ENCODE data around the gene POLR2I. TPM values are rescaled to one million over a fixed set of nuclear protein-coding genes. Genes with fewer than 3 reads are reported as not detected.

POLR2I gene
- total RNA-seq, 2 experiments from 2014 or later, result 46.1 to 49.8 TPM

DNA sequence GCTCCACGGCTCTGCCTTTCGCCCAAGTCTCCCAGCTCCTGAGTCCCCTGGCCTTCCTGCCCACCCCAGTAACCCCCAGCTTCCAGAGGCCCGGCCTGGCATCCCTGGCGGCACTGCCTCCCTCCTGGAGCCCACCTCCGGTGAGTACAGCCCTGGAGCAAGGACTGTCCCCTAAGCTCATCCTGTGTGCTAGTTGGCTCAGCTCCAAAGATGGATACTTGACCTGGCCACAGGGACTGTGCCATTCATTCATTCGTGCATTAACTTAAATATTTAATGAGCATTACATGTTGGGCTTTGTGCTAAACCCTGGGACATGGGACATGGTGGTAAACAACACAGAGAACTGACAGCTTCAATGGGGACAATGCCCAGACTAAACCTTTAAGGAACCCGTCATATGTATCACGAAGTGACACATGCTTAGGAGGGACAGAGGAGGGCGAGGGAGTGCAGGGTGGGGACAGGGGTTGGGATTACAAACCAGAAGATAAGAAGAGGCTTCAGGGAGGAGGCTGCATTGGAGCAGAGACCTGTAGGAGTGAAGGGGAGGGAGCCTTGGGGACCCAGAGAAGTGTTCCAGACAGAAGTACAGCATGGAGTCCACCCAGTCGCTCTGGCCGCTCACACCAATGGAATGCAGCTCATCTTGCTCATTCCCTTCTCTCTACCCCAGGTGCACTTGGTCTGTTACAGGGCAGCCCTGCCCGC, 10.7 kb downstream of the POLR2I start:
- no peak overlapping the region for H3K4me3 Mint-ChIP-seq
- no peaks in the 10 kb centered on the region for H3K27me3 Mint-ChIP-seq
- H3K9me3 Mint-ChIP-seq, result no peaks in the 10 kb centered on the region
- peaks cover 10% of the 10 kb centered on the region for H3K36me3 Mint-ChIP-seq
- no peak overlapping the region for H3K27ac Mint-ChIP-seq
- no peaks in the 10 kb centered on the region for H3K4me1 Mint-ChIP-seq
- no peak for ATAC-seq (ENCODE audit: low read depth)
- POLR2A ChIA-PET, result interaction anchor here (0.9 kb wide), 1 partner anchor 50 kb away, joined by 3 read pairs; the partner anchor contains the start of gene THAP8
- DNase-seq, result no peak

DNA sequence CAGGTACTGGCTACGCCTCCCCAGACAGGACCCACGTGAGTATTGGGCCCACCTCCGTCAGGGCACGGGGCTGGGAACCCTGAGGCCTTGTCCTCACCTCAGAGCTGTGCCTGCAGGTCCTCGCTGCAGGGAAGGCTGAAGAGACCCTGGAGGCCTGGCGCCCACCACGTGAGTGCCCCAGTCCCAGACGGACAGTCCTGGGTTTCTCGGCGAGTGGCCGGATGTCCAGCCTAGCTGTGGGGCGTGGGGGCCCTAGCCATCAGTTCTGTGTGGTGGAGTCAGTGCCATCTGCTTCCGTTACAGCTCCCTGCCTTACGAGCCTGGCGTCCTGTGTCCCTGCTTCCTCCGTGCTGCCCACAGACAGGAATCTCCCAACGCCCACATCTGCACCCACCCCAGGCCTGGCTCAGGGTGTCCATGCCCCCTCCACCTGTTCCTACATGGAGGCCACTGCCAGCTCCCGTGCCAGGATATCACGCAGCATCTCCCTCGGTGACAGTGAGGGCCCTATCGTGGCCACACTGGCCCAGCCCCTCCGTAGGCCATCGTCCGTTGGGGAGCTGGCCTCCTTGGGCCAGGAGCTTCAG, 11.5 kb downstream of the POLR2I start:
- POLR2A ChIA-PET, result no interaction called here
- DNase-seq, result no peak
- no peak overlapping the region for H3K4me3 Mint-ChIP-seq

GRCh38 chr19:36101550-36102327, 12.9 kb downstream of the POLR2I start:
- no peak overlapping the region for H3K4me3 Mint-ChIP-seq
- no peaks in the 10 kb centered on the region for H3K4me1 Mint-ChIP-seq
- H3K36me3 Mint-ChIP-seq, result peaks cover 15% of the 10 kb centered on the region
- no peaks in the 10 kb centered on the region for H3K9me3 Mint-ChIP-seq
- no peaks in the 10 kb centered on the region for H3K27me3 Mint-ChIP-seq
- no peak overlapping the region for H3K27ac Mint-ChIP-seq
- ATAC-seq (ENCODE audit: low read depth) (no peak), DNase-seq (no peak)
- POLR2A ChIA-PET, result interaction anchor here (1.2 kb wide), 1 partner anchor 8 kb away, joined by 3 read pairs; no protein-coding TSS in a partner anchor

More for the DNA sequence above, 11.5 kb downstream of the POLR2I start:
- ATAC-seq (ENCODE audit: low read depth), result no peak
- no peaks in the 10 kb centered on the region for H3K4me1 Mint-ChIP-seq
- H3K36me3 Mint-ChIP-seq, result peaks cover 11% of the 10 kb centered on the region
- no peak overlapping the region for H3K27ac Mint-ChIP-seq
- H3K9me3 Mint-ChIP-seq, result no peaks in the 10 kb centered on the region
- H3K27me3 Mint-ChIP-seq, result no peaks in the 10 kb centered on the region

- Mint-ChIP-seq H3K9me3 (no peaks in the 10 kb centered on the region), H3K4me1 (no peaks in the 10 kb centered on the region), H3K27me3 (no peaks in the 10 kb centered on the region), H3K27ac (no peak overlapping the region), H3K4me3 (no peak overlapping the region), H3K36me3 (peaks cover 11% of the 10 kb centered on the region)
- no peak for DNase-seq
- POLR2A ChIA-PET, result interaction anchor here (1.2 to 1.4 kb wide), 2 partner anchors 9 to 15 kb away, joined by 3 to 4 read pairs; partner anchors contain the start of genes POLR2I and TBCB
- ATAC-seq (ENCODE audit: low read depth), result no peak
Measured at GRCh38 chr19:36100476-36100875, 14.2 kb downstream of the POLR2I start.

DNA sequence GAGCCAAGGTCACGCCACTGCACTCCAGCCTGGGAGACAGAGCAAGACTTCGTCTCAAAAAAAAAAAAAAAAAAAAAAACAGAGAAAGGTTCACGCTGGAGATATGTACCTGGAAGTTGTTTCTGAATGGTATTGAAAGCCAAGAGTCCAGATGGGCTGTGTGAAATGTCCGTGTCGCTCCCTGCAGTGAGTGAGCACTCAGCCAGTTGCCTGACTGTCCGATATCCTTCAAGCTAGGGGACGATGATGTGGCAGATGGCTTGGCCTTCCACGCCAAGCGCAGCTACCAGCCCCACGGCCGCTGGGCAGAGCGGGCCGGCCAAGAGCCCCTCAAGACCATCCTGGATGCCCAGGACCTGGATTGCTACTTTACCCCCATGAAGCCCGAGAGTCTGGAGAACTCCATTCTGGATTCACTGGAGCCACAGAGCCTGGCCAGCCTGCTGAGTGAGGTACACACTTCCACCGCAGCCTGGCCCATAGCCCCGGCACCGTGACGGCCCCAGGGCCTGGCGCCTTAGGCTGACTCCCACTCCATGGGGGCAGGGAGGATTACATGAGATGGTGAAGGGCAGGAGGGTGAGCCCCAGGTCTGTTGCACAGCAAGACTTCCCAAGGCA, 15.4 kb downstream of the POLR2I start:
- no peak overlapping the region for H3K27ac Mint-ChIP-seq

GRCh38 chr19:36097036-36097435, 17.6 kb downstream of the POLR2I start:
- ATAC-seq (ENCODE audit: low read depth), result no peak
- POLR2A ChIA-PET, result no interaction called here
- peaks cover 6% of the 10 kb centered on the region for H3K4me1 Mint-ChIP-seq

More for the DNA sequence above, 15.4 kb downstream of the POLR2I start:
- no peaks in the 10 kb centered on the region for H3K27me3 Mint-ChIP-seq
- DNase-seq, result no peak
- no peak overlapping the region for H3K4me3 Mint-ChIP-seq
- H3K4me1 Mint-ChIP-seq, result no peaks in the 10 kb centered on the region
- H3K9me3 Mint-ChIP-seq, result no peaks in the 10 kb centered on the region
- no peak for ATAC-seq (ENCODE audit: low read depth)
- POLR2A ChIA-PET, result interaction anchor here (0.7 to 1.4 kb wide), 3 partner anchors 16 to 390 kb away, joined by 3 to 4 read pairs (median 3); partner anchors contain the start of genes POLR2I, TBCB and ZNF566
- H3K36me3 Mint-ChIP-seq, result peaks cover 11% of the 10 kb centered on the region

GRCh38 chr19:36093687-36094086, 21.0 kb downstream of the POLR2I start:
- ATAC-seq (ENCODE audit: low read depth) (no peak), DNase-seq (no peak)
- Mint-ChIP-seq H3K27me3 (no peaks in the 10 kb centered on the region), H3K36me3 (peaks cover 30% of the 10 kb centered on the region), H3K9me3 (no peaks in the 10 kb centered on the region), H3K27ac (peak overlapping the region; percentile 1), H3K4me1 (peaks cover 6% of the 10 kb centered on the region), H3K4me3 (no peak overlapping the region)
- POLR2A ChIA-PET, result no interaction called here

More at GRCh38 chr19:36097036-36097435, 17.6 kb downstream of the POLR2I start:
- Mint-ChIP-seq H3K36me3 (peaks cover 20% of the 10 kb centered on the region), H3K27me3 (no peaks in the 10 kb centered on the region), H3K27ac (no peak overlapping the region), H3K9me3 (no peaks in the 10 kb centered on the region), H3K4me3 (no peak overlapping the region)
- no peak for DNase-seq

GRCh38 chr19:36093146-36093662, 21.5 kb downstream of the POLR2I start:
- H3K27ac Mint-ChIP-seq, result peak overlapping the region; percentile 26
- peaks cover 6% of the 10 kb centered on the region for H3K4me1 Mint-ChIP-seq
- H3K4me3 Mint-ChIP-seq, result no peak overlapping the region
- DNase-seq, result no peak
- ATAC-seq (ENCODE audit: low read depth), result no peak
- H3K36me3 Mint-ChIP-seq, result peaks cover 30% of the 10 kb centered on the region
- POLR2A ChIA-PET, result interaction anchor here (1.0 kb wide), 1 partner anchor 13 kb away, joined by 5 read pairs; no protein-coding TSS in a partner anchor
- no peaks in the 10 kb centered on the region for H3K27me3 Mint-ChIP-seq
- H3K9me3 Mint-ChIP-seq, result no peaks in the 10 kb centered on the region

DNA sequence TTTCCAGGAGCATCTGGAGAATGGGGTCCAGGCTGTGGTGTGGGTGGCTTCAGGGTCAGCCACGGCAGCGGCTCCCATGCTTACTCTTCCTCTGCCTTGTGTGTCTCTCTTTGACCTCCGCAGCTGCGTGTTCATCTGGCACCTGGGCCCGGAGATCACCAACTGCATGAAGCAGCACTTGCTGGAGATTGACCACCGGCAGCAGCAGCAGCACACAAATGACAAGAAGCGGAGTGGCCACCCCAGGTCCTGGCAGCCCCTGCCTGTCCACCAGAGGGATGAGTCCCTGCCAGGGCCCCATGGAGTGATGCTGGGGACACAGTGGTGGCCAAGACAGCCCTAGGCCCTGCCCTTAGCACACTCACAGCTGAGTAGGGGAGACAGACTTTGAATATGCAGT, 22.1 kb downstream of the POLR2I start:
- Mint-ChIP-seq H3K27me3 (no peaks in the 10 kb centered on the region), H3K9me3 (no peaks in the 10 kb centered on the region), H3K4me1 (peaks cover 6% of the 10 kb centered on the region), H3K27ac (no peak overlapping the region), H3K36me3 (peaks cover 33% of the 10 kb centered on the region), H3K4me3 (no peak overlapping the region)
- ATAC-seq (ENCODE audit: low read depth) (no peak), DNase-seq (no peak)
- POLR2A ChIA-PET, result interaction anchor here (0.7 to 1.0 kb wide), 2 partner anchors 14 to 1124 kb away, joined by 3 to 5 read pairs; no protein-coding TSS in a partner anchor

DNA sequence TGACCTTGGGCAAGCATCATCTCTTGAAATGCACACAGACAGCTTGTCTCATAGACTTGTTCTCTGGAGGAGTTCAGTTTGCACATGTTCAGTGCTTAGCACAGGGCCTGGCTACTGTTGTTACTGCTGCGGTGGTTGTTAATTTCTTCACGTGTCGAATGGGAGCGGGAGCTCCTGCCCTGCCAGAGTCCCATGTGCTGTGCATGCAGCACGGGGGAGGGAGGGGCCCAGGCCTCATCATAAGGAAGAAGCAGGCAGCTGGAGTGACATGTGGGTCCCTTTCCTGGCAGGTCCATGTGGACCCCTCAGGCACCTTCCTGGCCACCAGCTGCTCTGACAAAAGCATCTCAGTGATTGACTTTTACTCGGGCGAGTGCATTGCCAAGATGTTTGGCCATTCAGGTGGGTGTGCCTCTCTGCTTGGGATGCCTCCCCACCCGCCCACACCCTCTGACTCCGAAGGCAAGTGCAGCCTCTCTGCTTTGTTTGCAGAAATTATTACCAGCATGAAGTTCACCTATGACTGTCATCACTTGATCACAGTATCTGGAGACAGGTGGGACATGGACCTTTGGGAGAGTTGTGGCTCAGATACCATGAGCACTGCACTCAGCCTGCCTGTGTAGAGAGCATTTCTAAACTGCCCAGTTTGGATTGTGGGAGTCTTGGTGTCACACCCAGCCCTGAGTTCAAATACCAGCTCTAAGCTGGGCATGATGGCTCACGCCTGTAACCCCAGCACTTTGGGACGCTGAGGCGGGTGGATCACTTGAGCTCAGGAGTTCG, 23.6 kb downstream of the POLR2I start:
- Mint-ChIP-seq H3K36me3 (peaks cover 28% of the 10 kb centered on the region), H3K4me1 (peaks cover 6% of the 10 kb centered on the region), H3K27ac (no peak overlapping the region), H3K27me3 (no peaks in the 10 kb centered on the region), H3K4me3 (no peak overlapping the region), H3K9me3 (no peaks in the 10 kb centered on the region)
- ATAC-seq (ENCODE audit: low read depth) (no peak), DNase-seq (no peak)
- POLR2A ChIA-PET, result no interaction called here

DNA sequence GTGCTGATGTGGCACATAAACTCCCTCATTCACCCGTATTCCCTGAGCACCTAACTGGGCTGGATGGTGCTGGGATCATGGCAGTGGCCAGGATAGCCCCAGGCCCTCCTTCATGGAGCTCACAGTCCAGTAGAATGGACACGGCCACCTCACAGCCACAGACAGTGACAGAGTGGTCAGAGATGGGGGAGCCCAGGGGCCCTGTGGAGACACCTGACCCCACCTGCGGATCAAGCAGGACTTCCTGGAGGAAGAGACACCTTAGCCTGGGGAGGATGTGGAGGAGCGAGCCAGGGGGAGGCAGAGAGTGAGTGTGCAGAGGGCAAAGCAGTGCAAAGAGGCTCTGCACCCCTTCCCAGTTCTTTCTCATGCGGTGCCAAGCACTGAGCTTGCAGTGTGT, 24.8 kb downstream of the POLR2I start:
- peak overlapping the region; percentile 9 for H3K27ac Mint-ChIP-seq
- no peaks in the 10 kb centered on the region for H3K9me3 Mint-ChIP-seq
- no peak for DNase-seq
- ATAC-seq (ENCODE audit: low read depth), result no peak
- peaks cover 6% of the 10 kb centered on the region for H3K4me1 Mint-ChIP-seq
- H3K4me3 Mint-ChIP-seq, result no peak overlapping the region
- peaks cover 34% of the 10 kb centered on the region for H3K36me3 Mint-ChIP-seq
- no peaks in the 10 kb centered on the region for H3K27me3 Mint-ChIP-seq
- POLR2A ChIA-PET, result no interaction called here

- Mint-ChIP-seq H3K9me3 (no peaks in the 10 kb centered on the region), H3K36me3 (peaks cover 43% of the 10 kb centered on the region), H3K4me3 (no peak overlapping the region), H3K27me3 (no peaks in the 10 kb centered on the region), H3K27ac (no peak overlapping the region), H3K4me1 (no peaks in the 10 kb centered on the region)
- DNase-seq (no peak), ATAC-seq (ENCODE audit: low read depth) (no peak)
- POLR2A ChIA-PET, result no interaction called here
Measured at GRCh38 chr19:36086326-36086725, 28.3 kb downstream of the POLR2I start.

All from activated naive CD8-positive, alpha-beta T cell treated with anti-CD3 and anti-CD28 coated beads, Interleukin-2, amount 10 ng/mL, durations not matched to agents 7 days and 5 days (primary cell).